ENCODE data around the gene UBE2E2. TPM values are rescaled to one million over a fixed set of nuclear protein-coding genes. Genes with fewer than 3 reads are reported as not detected.

The UBE2E2 gene
- total RNA-seq, 1 experiment from 2014 or later = 38.6 TPM

GRCh38 chr3:23232016-23232415 is 28.9 kb downstream of the UBE2E2 start:
- no peaks in the 10 kb centered on the region; the same call in 1 of the 2 replicates for H3K27me3 ChIP-seq (ENCODE audit: insufficient read depth, low read length)
- no peak overlapping the region for H2BK15ac ChIP-seq (ENCODE audit: low read depth, low read length)
- H3K4ac ChIP-seq (ENCODE audit: low read depth, low read length) = no peak overlapping the region
- H3K9me3 ChIP-seq (ENCODE audit: control insufficient read depth, low read depth, low read length) = no peaks in the 10 kb centered on the region
- no peak for TF ChIP-seq CTCF (conservative IDR thresholded peaks at IDR 0.05)
- peaks cover 3% of the 10 kb centered on the region; the same call in 1 of the 2 replicates for H3K4me1 ChIP-seq (ENCODE audit: insufficient read depth, low read length)
- no peaks in the 10 kb centered on the region for H4K20me1 ChIP-seq (ENCODE audit: control insufficient read depth, insufficient read depth, insufficient read length)
- H2BK20ac ChIP-seq (ENCODE audit: low read depth, low read length, poor library complexity, severe bottlenecking) = no peak overlapping the region
- H3K9ac ChIP-seq (ENCODE audit: extremely low read depth, insufficient read length, low read length) = no peak overlapping the region
- DNase-seq = no peak
- H2BK120ac ChIP-seq (ENCODE audit: low read depth, low read length, poor library complexity, severe bottlenecking) = no peak overlapping the region
- no peak overlapping the region for H4K8ac ChIP-seq (replicated peaks; ENCODE audit: insufficient read length, low read depth, low read length)
- no peak overlapping the region for H3K27ac Mint-ChIP-seq
- no peak overlapping the region for H3K14ac ChIP-seq (ENCODE audit: insufficient read depth, low read length)
- H2AFZ ChIP-seq (ENCODE audit: low read length) = no peak overlapping the region
- H3K79me1 ChIP-seq (ENCODE audit: insufficient read depth, low read depth, low read length, poor library complexity, severe bottlenecking) = peaks cover 5% of the 10 kb centered on the region
- H3K23me2 ChIP-seq (ENCODE audit: insufficient read length, low read depth, low read length, poor library complexity, severe bottlenecking) = no peaks in the 10 kb centered on the region
- H3K23ac ChIP-seq (ENCODE audit: insufficient read length, low read depth, low read length) = no peak overlapping the region
- no peak overlapping the region for H3K18ac ChIP-seq (ENCODE audit: insufficient read length, low read depth, low read length)
- H3K36me3 Mint-ChIP-seq (ENCODE audit: insufficient read depth in 1 of 3, low read depth in 3 of 3) = no peaks in the 10 kb centered on the region
- H3K79me2 ChIP-seq (ENCODE audit: insufficient read depth, low read length) = peaks cover 6% of the 10 kb centered on the region; the same call in 1 of the 2 replicates
- H4K91ac ChIP-seq (ENCODE audit: insufficient read length, low read depth, low read length) = no peak overlapping the region
- H2BK12ac ChIP-seq (ENCODE audit: insufficient read length, low read depth, low read length) = no peak overlapping the region
- no peak overlapping the region for H3T11ph ChIP-seq (ENCODE audit: low read length)
- no peaks in the 10 kb centered on the region for H3K27me3 Mint-ChIP-seq (ENCODE audit: low read depth)
- no peaks in the 10 kb centered on the region for H3K9me3 Mint-ChIP-seq
- no peak overlapping the region for H3K4me2 ChIP-seq (ENCODE audit: insufficient read depth, insufficient read length, low read length)
- no peak overlapping the region for H3K56ac ChIP-seq (ENCODE audit: insufficient read length, low read depth, low read length)
- no peak overlapping the region for H2AK5ac ChIP-seq (ENCODE audit: insufficient read length, low read length)
- no peak overlapping the region for H3K4me3 Mint-ChIP-seq
- H4K5ac ChIP-seq (ENCODE audit: insufficient read length, low read depth, low read length) = no peak overlapping the region
- no peak overlapping the region for H2BK5ac ChIP-seq (ENCODE audit: insufficient read length, low read length)
- H3K4me1 Mint-ChIP-seq = peaks cover 18 to 21% of the 10 kb centered on the region in 2 experiments
- WGBS (ENCODE audit: extremely low coverage, insufficient read length, low lambda C conversion rate) = no CpG with 5 or more reads among the region's 3 CpGs
- no peak overlapping the region for H3K27ac ChIP-seq (ENCODE audit: insufficient read length, low read depth, low read length)

All from H9 (cell line).